ENCODE results near the gene CDV3.
"Not testable (repeated sequence)": the region's sequence is repeated elsewhere in the genome, so short reads cannot be mapped to it uniquely, and the experiment has no call there.

CDV3 gene

GRCh38 chr3:133549565-133549964 is 23.9 kb upstream of the CDV3 start:
- TF ChIP-seq, protein P1, sequence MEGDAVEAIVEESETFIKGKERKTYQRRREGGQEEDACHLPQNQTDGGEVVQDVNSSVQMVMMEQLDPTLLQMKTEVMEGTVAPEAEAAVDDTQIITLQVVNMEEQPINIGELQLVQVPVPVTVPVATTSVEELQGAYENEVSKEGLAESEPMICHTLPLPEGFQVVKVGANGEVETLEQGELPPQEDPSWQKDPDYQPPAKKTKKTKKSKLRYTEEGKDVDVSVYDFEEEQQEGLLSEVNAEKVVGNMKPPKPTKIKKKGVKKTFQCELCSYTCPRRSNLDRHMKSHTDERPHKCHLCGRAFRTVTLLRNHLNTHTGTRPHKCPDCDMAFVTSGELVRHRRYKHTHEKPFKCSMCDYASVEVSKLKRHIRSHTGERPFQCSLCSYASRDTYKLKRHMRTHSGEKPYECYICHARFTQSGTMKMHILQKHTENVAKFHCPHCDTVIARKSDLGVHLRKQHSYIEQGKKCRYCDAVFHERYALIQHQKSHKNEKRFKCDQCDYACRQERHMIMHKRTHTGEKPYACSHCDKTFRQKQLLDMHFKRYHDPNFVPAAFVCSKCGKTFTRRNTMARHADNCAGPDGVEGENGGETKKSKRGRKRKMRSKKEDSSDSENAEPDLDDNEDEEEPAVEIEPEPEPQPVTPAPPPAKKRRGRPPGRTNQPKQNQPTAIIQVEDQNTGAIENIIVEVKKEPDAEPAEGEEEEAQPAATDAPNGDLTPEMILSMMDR (conservative IDR thresholded peaks at IDR 0.05), result no peak
- H3K27ac ChIP-seq, result no peak overlapping the region

- not testable (repeated sequence) for H3K27ac ChIP-seq
Observed at GRCh38 chr3:133551589-133551988, 21.9 kb upstream of the CDV3 start.

DNA sequence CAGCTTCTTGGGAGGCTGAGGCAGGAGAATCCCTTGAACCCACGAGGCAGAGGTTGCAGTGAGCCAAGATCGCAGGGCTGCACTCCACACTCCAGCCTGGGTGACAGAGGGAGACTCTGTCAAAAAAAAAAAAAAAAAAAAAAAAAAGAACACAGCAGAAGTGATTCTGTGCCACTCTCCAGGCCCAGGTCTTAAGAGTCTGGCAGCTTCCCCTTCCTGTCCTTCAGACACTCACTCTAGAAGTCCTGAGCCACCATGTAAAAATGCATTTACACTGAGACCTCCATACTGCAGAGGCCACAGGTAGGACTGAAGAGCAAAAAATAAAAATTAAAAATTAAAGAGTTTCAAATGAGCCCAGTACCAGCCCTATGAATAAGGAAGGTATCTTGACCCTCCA is 11.8 kb upstream of the CDV3 start:
- TF ChIP-seq, protein P1 (conservative IDR thresholded peaks at IDR 0.05), result no peak
- H3K27ac ChIP-seq, result no peak overlapping the region

DNA sequence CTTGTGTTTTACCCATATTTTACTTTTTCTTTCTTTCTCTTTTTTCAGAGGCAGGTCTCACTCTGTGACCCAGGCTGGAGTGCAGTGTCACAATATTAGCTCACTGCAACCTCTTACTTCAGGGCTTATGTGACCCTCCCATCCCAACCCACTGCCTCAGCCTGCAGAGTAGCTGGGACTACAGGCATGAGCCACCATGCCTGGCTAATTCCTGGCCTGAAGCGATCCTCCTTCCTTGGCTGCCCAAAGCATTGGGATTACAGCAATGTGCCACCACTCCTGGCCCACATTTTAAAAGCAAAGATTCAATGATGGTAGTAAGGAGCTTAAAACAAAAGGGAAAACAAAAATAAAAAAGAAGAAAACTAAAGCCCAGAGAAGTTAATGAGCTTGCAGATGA is 11.1 kb upstream of the CDV3 start:
- no peak overlapping the region for H3K27ac ChIP-seq
- TF ChIP-seq, protein P1 (conservative IDR thresholded peaks at IDR 0.05), result no peak

GRCh38 chr3:133563186-133563591 is 10.3 kb upstream of the CDV3 start:
- TF ChIP-seq, protein P1 (conservative IDR thresholded peaks at IDR 0.05), result no peak
- no peak overlapping the region for H3K27ac ChIP-seq

DNA sequence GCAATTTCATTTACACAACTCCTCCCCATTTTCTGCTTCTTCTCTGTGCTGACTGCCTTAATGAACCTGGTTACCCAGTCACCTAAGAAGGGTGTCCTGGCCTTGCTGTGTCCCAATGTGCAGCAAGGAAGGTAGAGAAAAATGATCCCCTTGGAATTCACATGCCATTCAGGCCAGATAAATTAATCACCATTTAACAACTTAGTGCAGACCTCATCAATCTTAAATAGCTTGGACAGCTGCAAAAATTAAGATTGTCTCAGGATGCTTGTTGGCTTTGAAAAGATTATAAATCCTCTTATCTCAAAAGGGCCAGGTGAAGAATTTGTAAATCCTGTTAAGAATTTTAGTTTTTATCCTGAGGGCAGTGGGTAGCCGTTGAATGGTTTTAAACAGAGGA is 9.7 kb upstream of the CDV3 start:
- TF ChIP-seq, protein P1 (conservative IDR thresholded peaks at IDR 0.05), result no peak
- H3K27ac ChIP-seq, result no peak overlapping the region

DNA sequence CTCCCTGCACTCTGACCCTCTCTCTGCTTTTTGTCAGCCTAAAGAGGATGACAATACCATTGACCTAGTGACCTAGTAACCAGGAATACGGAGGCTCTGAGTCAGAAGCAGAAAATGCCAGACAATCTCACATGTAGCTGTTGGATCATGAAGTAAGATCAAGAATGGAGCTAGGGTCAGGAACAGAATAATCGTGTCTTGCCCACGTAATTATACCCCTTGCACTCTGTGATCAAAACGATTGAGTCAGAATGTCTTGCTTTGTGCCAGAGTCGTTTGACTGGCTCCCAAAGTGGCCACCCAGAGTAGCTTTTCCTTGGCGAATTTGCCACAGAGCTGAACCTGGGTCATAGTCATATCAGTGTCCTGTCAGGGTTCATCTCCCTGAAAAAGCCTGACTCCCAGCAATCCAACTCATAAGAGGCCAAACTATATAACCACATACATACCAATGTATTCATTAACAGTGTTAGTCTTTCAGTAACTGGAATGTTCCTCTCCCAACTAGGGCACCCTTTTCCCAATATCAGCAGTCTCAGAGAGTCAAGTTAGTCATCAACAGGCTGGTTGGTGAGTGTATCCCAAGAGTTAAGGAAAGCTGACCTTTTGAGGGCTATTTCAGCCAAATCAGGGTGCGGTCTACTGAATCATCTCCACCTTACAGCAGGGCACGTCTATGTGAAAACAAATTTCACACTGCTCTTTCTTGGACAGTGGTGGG is 5.0 kb upstream of the CDV3 start:
- H3K27ac ChIP-seq, result no peak overlapping the region
- TF ChIP-seq, protein P1 (conservative IDR thresholded peaks at IDR 0.05), result no peak

GRCh38 chr3:133570139-133570936 is 3.1 kb upstream of the CDV3 start:
- TF ChIP-seq, protein P1 (conservative IDR thresholded peaks at IDR 0.05), result no peak
- no peak overlapping the region for H3K27ac ChIP-seq

All from VCaP (cell line).